CD14-positive monocyte (primary cell): ENCODE results near the gene XPOT. TPM values are rescaled to one million over a fixed set of nuclear protein-coding genes. Genes with fewer than 3 reads are reported as not detected.
A peak's percentile ranks its signal among the peaks of the same experiment; 100 is the strongest.

Experiments used
- DNase-seq, 3 donors: peaks; one replicate each; pipeline ENCODE4 v3.0.0-alpha.2; 2011 to 2022
- H2AFZ ChIP-seq: 2 replicates; pipeline ENCODE4 v1.6.0; 2012; ENCODE audit warnings: mild to moderate bottlenecking, low read depth, low read length, inconsistent platforms; ENCODE audit not compliant: insufficient read depth, poor library complexity, severe bottlenecking
- H3K27ac ChIP-seq, 2 donors: 1 replicate in 1 of 2; 2 replicates in 1 of 2; pipeline ENCODE4 v1.5.1; 2012 to 2013; ENCODE audit warnings: low read length in 2 of 2, control low read depth in 1 of 2, inconsistent platforms in 1 of 2, low read depth in 1 of 2, mild to moderate bottlenecking in 1 of 2
- H3K27me3 ChIP-seq, 2 donors: one replicate each; pipeline versions ENCODE4 v1.6.0 to v1.6.1; 2011 to 2013; ENCODE audit warnings: low read length in 2 of 2; ENCODE audit not compliant: control insufficient read depth in 2 of 2, insufficient read depth in 2 of 2
- H3K36me3 ChIP-seq, 2 donors: replicated peaks in 1 of 2; 1 replicate in 1 of 2; 2 replicates in 1 of 2; pipeline versions ENCODE4 v1.5.1 to v1.6.1; 2012 to 2013; ENCODE audit warnings: low read length in 2 of 2, control low read depth in 1 of 2, inconsistent platforms in 1 of 2, mild to moderate bottlenecking in 1 of 2; ENCODE audit not compliant: insufficient read depth in 2 of 2, control insufficient read depth in 1 of 2
- H3K4me1 ChIP-seq, 2 donors: 1 replicate in 1 of 2; 2 replicates in 1 of 2; pipeline versions ENCODE4 v1.5.1 to v1.6.1; 2012 to 2013; ENCODE audit warnings: low read length in 2 of 2, control low read depth in 1 of 2, inconsistent platforms in 1 of 2, mild to moderate bottlenecking in 1 of 2, moderate library complexity in 1 of 2; ENCODE audit not compliant: insufficient read depth in 2 of 2, control insufficient read depth in 1 of 2
- H3K4me2 ChIP-seq: replicated peaks from 2 replicates; pipeline ENCODE3; 2012; ENCODE audit warnings: low read length, moderate library complexity, mild to moderate bottlenecking; ENCODE audit not compliant: poor library complexity, severe bottlenecking; ENCODE audit errors: extremely low read depth
- H3K4me3 ChIP-seq, 3 experiments: fragments of 200-600 bp in 1 of 3; sonication (generic) in 1 of 3; replicated peaks in 1 of 3; 1 replicate in 2 of 3; 2 replicates in 1 of 3; pipeline ENCODE4 v1.5.1; 2011 to 2013; ENCODE audit warnings: low read length in 3 of 3, mild to moderate bottlenecking in 3 of 3, control low read depth in 2 of 3, low read depth in 2 of 3, inconsistent platforms in 1 of 3, moderate library complexity in 1 of 3
- H3K79me2 ChIP-seq: 2 replicates; pipeline ENCODE4 v1.6.0; 2012; ENCODE audit warnings: mild to moderate bottlenecking, control low read depth, inconsistent platforms, low read length, moderate library complexity; ENCODE audit not compliant: insufficient read depth
- H3K9ac ChIP-seq: 2 replicates; pipeline ENCODE4 v1.6.0; 2017; ENCODE audit warnings: low read length, mild to moderate bottlenecking; ENCODE audit not compliant: insufficient read depth, poor library complexity, severe bottlenecking
- H3K9me3 ChIP-seq, 2 donors: replicated peaks in 1 of 2; 1 replicate in 1 of 2; 2 replicates in 1 of 2; pipeline versions ENCODE4 v1.5.1 to v1.6.1; 2012 to 2013; ENCODE audit warnings: low read length in 2 of 2, control low read depth in 1 of 2; ENCODE audit not compliant: control insufficient read depth in 1 of 2, insufficient read depth in 1 of 2
- H4K20me1 ChIP-seq: 2 replicates; pipeline ENCODE4 v1.6.0; 2012; ENCODE audit warnings: mild to moderate bottlenecking, low read length, control low read depth, moderate library complexity; ENCODE audit not compliant: insufficient read depth
- H3K27ac Mint-ChIP-seq, 7 donors: one replicate each; pipeline ENCODE4 v1.8.0; 2020; ENCODE audit warnings: mild to moderate bottlenecking in 7 of 7, mixed read lengths in 7 of 7, moderate library complexity in 6 of 7, inconsistent platforms in 2 of 7
- H3K27me3 Mint-ChIP-seq, 3 donors: one replicate each; pipeline ENCODE4 v1.8.0; 2021 to 2022; ENCODE audit warnings: low read depth in 3 of 3, mild to moderate bottlenecking in 3 of 3, mixed read lengths in 3 of 3, moderate library complexity in 3 of 3, inconsistent platforms in 1 of 3
- H3K36me3 Mint-ChIP-seq, 2 donors: one replicate each; pipeline ENCODE4 v1.8.0; 2020; ENCODE audit warnings: mixed read lengths in 2 of 2, inconsistent platforms in 1 of 2, mild to moderate bottlenecking in 1 of 2
- H3K4me1 Mint-ChIP-seq: one replicate; pipeline ENCODE4 v1.8.0; 2020; ENCODE audit warnings: mild to moderate bottlenecking, mixed read lengths
- H3K4me3 Mint-ChIP-seq, 2 donors: one replicate each; pipeline ENCODE4 v1.8.0; 2020; ENCODE audit warnings: mild to moderate bottlenecking in 2 of 2, mixed read lengths in 2 of 2, moderate library complexity in 1 of 2
- H3K9me3 Mint-ChIP-seq, 7 donors: one replicate each; pipeline ENCODE4 v1.8.0; 2020 to 2022; ENCODE audit warnings: mixed read lengths in 7 of 7, mild to moderate bottlenecking in 6 of 7, moderate library complexity in 6 of 7, inconsistent platforms in 2 of 7
- WGBS: methylation state at CpG from one replicate; pipeline ENCODE4 v1.1.5; 2013; ENCODE audit warnings: missing lambda C conversion rate; ENCODE audit not compliant: insufficient coverage; 5-methylcytosine and 5-hydroxymethylcytosine counted together
- intact Hi-C, 2 donors: fragments of 100-400 bp; cut with micrococcal nuclease; formaldehyde crosslinking; loops; one replicate each; pipeline versions ENCODE4 v1.15.0 to v1.15.1; 2023
- polyA plus RNA-seq, 3 donors: library from polyadenylated mRNA; depleted of rRNA in 1 of 3; unstranded in 2 of 3; stranded (reverse) in 1 of 3; fragments of 300-500 nt in 2 of 3; fragments of >200 nt in 1 of 3; fragmentation: Illumina TruSeq in 2 of 3; gene quantifications; 1 replicate in 2 of 3; 2 replicates in 1 of 3; pipeline ENCODE4 v1.2.3, GENCODE V29; 2012 to 2021
- TF ChIP-seq, protein P1 (sequence below): fragments of 200-600 bp; IDR thresholded peaks from one replicate; pipeline ENCODE4 v1.8.0; 2022; ENCODE audit warnings: antibody characterized with exemption, mild to moderate bottlenecking

The XPOT gene
- polyA plus RNA-seq, 3 donors: 18.3 to 19.9 (median 19.3) TPM

DNA sequence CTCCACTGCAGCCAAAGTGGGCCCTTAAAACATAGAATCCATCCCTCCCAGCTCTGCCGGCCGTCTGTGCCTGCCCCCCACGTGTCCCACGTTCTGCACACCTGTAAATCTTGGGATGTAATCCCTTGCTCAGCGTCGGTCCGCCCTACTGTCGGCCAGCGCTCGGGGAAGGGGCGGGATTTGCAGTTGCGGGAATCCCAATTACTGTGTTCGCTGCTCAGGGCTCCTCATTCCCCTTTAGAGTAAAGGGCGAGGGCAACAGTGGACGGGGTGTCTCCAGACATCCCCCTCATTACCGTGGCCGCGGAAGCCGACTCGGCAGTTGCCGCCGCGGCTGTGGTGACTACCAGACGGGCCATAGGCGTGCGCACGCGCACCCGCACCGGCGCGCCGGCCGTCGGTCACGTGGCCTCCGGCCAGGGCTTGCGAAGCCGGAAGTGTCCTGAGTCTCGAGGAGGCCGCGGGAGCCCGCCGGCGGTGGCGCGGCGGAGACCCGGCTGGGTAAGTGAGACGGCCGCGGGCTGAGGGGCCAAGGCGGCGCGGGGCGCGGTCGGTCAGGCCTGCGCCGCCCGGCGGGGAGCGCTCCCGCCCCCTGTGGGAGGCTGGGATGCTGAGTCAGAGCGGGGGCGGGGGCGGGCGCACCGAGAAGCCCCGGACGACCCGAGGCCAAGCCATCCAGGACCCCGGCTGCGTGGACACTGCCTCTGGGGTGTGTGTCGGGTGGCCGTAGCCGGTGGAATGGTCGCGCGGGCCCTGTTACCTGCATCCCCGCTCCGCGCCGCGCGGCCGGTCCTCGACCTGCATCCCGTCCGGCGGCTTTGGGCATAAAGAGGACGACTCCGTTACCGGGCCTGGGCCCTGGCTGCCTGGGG, 47.7 kb downstream of the XPOT start, which contains the start of gene TBK1:
TBK1 (plus strand) TSS at position 434 of the 872 bp plus-strand sequence. CDS start 3,751 bp downstream, outside the sequence.
- intact Hi-C loops: loop anchor here (5.0 to 10.0 kb wide), 3 partner anchors 47 to 173 kb away; partner anchors contain the start of gene XPOT (in 2 of the 2)
- Histone ChIP-seq H3K79me2 (peaks cover 58% of the 10 kb centered on the region), H2AFZ (peak within 1 kb of the TSS; percentile 100), H3K9ac (peak within 1 kb of the TSS; percentile 98), H3K36me3 (peaks cover 9 to 24% of the 10 kb centered on the region in 2 donors), H3K4me1 (peaks cover 13 to 20% of the 10 kb centered on the region in 2 donors), H4K20me1 (peaks cover 33% of the 10 kb centered on the region), H3K9me3 (no peaks in the 10 kb centered on the region), H3K27ac (peak within 1 kb of the TSS; percentile 80 to 98), H3K4me2 (peak within 1 kb of the TSS; percentile 98), H3K27me3 (no peaks in the 10 kb centered on the region), H3K4me3 (peak within 1 kb of the TSS; percentile 70 to 98 (median 71))
- under 1% methylated on average over 90 of the region's 94 CpGs for WGBS
- TF ChIP-seq, protein P1, sequence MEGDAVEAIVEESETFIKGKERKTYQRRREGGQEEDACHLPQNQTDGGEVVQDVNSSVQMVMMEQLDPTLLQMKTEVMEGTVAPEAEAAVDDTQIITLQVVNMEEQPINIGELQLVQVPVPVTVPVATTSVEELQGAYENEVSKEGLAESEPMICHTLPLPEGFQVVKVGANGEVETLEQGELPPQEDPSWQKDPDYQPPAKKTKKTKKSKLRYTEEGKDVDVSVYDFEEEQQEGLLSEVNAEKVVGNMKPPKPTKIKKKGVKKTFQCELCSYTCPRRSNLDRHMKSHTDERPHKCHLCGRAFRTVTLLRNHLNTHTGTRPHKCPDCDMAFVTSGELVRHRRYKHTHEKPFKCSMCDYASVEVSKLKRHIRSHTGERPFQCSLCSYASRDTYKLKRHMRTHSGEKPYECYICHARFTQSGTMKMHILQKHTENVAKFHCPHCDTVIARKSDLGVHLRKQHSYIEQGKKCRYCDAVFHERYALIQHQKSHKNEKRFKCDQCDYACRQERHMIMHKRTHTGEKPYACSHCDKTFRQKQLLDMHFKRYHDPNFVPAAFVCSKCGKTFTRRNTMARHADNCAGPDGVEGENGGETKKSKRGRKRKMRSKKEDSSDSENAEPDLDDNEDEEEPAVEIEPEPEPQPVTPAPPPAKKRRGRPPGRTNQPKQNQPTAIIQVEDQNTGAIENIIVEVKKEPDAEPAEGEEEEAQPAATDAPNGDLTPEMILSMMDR: no peak
- H3K4me1 Mint-ChIP-seq: peaks cover 24% of the 10 kb centered on the region
- peak within 1 kb of the TSS; percentile 91 to 96 for H3K4me3 Mint-ChIP-seq
- H3K27me3 Mint-ChIP-seq: no peaks in the 10 kb centered on the region
- DNase-seq: peak; percentile 84 to 92 (median 91)
- H3K27ac Mint-ChIP-seq: peak within 1 kb of the TSS; percentile 94 to 97 (median 96)
- peaks cover 19 to 24% of the 10 kb centered on the region in 2 donors for H3K36me3 Mint-ChIP-seq
- no peaks in the 10 kb centered on the region for H3K9me3 Mint-ChIP-seq

DNA sequence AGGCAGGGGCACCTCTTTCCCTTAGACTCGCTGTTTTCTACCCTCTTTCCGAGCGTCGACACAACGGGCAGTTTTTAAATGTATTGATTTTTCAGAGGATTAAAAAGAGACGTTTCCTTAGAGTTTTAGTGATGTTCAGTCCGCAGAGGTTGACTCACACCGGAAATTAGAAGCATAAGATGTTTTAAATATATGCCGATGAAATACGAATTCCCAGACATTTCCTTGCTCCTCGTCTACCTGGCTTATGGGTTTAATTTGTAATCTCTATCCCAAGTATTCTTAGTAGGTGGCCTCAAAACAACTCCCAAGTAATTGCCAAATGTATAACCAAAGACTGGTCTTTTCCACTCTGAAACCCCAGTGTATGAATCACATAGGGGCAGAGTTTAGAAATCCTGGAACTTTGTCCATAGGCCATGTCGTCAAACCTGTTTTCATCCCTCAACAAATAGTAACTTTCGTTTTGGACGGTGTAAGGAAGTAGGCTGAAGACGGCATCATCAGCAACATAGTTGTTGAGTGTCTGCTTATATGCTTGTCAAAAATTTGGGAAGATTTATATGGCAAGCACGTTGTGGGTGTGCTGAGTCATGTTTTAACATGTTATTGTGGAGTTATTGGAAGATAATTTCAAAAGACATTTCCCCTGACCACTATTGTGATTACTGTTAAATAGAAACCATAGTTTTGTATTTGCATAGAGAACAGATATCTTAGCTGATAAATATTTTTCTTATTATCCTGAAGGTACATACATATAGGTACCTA, 48.6 kb downstream of the XPOT start:
- Mint-ChIP-seq H3K4me3 (peak overlapping the region; percentile 91 to 96), H3K27me3 (no peaks in the 10 kb centered on the region), H3K27ac (peak overlapping the region; percentile 94 to 97 (median 96)), H3K9me3 (no peaks in the 10 kb centered on the region), H3K36me3 (peaks cover 21 to 23% of the 10 kb centered on the region in 2 donors), H3K4me1 (peaks cover 30% of the 10 kb centered on the region)
- peaks cover 41% of the 10 kb centered on the region for H4K20me1 ChIP-seq
- H3K4me3 ChIP-seq: peak overlapping the region; percentile 70 to 98 (median 71)
- peak overlapping the region; percentile 80 to 98 for H3K27ac ChIP-seq
- peak; percentile 74 to 97 (median 89) for DNase-seq
- intact Hi-C loops: loop anchor here (5.0 to 10.0 kb wide), 3 partner anchors 48 to 172 kb away; partner anchors contain the start of gene XPOT (in 2 of the 2)
- H3K36me3 ChIP-seq: peaks cover 8 to 23% of the 10 kb centered on the region in 2 donors
- H2AFZ ChIP-seq: peak overlapping the region; percentile 100
- H3K79me2 ChIP-seq: peaks cover 67% of the 10 kb centered on the region
- H3K9me3 ChIP-seq: no peaks in the 10 kb centered on the region
- H3K9ac ChIP-seq: peak overlapping the region; percentile 98
- peak overlapping the region; percentile 98 for H3K4me2 ChIP-seq
- TF ChIP-seq, protein P1: no peak
- H3K27me3 ChIP-seq: no peaks in the 10 kb centered on the region
- peaks cover 15 to 20% of the 10 kb centered on the region in 2 donors for H3K4me1 ChIP-seq
- WGBS: no CpG with 5 or more reads among the region's 16 CpGs
